Measurements from ENCODE around the gene ETNK1.

DNA sequence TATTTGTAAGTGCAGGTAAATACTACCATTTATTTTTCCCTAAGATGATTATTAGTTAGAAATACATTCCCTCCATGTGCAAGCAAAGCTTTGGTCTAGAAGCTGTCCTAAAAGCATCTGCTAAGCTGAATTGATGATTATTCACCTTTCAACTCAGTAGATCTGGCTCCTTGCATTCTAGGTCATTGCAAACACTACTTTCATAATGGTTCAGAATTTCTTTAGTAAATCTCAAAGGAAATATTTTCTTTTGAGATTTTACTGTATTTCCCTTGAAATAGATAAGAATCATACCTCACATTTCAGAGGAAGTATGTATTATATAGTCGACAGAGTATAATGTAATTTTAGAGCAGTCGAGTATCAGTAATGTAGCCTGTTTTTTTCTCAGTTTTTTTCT lies 2.4 kb downstream of the ETNK1 start:
- TF ChIP-seq, protein P1, sequence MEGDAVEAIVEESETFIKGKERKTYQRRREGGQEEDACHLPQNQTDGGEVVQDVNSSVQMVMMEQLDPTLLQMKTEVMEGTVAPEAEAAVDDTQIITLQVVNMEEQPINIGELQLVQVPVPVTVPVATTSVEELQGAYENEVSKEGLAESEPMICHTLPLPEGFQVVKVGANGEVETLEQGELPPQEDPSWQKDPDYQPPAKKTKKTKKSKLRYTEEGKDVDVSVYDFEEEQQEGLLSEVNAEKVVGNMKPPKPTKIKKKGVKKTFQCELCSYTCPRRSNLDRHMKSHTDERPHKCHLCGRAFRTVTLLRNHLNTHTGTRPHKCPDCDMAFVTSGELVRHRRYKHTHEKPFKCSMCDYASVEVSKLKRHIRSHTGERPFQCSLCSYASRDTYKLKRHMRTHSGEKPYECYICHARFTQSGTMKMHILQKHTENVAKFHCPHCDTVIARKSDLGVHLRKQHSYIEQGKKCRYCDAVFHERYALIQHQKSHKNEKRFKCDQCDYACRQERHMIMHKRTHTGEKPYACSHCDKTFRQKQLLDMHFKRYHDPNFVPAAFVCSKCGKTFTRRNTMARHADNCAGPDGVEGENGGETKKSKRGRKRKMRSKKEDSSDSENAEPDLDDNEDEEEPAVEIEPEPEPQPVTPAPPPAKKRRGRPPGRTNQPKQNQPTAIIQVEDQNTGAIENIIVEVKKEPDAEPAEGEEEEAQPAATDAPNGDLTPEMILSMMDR (IDR thresholded peaks at IDR 0.05): no peak
- TF ChIP-seq POLR2A (IDR thresholded peaks at IDR 0.05): no peak
